GM12865 (cell line): ENCODE results near the gene STK33.

Experiments used
- DNase-seq: peaks from one replicate; pipeline ENCODE4 v3.0.0; 2010; ENCODE audit warnings: low read depth
- H3K4me3 ChIP-seq: 2 replicates; pipeline ENCODE4 v1.5.1; 2011; ENCODE audit warnings: mild to moderate bottlenecking, low read depth, low read length, control low read depth
- TF ChIP-seq, protein P1 (sequence below): IDR thresholded peaks from 2 replicates; pipeline ENCODE4 v1.5.1; 2011; ENCODE audit warnings: low read length, control low read depth, low read depth, inconsistent platforms; ENCODE audit not compliant: insufficient read depth; ENCODE audit errors: missing control alignments

Gene STK33

DNA sequence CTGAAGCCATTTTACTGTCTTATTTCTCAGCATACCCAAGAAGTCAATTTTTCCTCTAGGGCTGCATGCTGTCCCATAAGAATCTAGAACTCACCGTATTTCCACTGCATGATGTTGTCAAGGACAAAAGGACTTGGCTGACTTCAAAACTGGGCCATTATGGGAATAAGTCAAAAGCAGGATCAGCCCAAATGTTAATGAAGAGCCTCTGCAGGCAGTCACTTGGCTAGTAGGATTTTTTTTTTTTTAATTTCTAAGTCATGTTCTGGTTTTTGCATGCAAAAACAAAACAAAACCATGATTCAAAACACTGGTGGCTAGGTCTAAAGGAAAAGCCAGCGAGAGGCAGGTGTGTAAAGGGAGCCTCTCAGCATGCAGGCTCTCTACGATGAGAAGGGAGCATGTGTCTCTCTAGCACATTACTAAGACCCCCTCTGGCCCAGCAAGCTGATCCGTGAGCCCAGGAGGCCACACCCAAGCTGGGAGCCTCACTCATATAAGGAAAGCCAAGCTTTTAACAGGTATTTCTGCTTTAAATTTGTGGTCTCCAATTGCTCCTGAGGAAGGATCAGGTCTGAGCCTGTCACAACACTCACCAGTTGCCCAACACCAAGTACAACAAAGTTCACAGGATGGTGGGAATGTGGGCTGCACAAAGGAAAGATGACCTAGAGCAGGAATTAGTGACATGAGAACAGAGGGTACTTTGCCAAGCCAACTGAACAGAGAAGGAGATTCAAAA, 21.4 kb upstream of the STK33 start:
- no peak overlapping the region for H3K4me3 ChIP-seq
- no peak for DNase-seq
- TF ChIP-seq, protein P1, sequence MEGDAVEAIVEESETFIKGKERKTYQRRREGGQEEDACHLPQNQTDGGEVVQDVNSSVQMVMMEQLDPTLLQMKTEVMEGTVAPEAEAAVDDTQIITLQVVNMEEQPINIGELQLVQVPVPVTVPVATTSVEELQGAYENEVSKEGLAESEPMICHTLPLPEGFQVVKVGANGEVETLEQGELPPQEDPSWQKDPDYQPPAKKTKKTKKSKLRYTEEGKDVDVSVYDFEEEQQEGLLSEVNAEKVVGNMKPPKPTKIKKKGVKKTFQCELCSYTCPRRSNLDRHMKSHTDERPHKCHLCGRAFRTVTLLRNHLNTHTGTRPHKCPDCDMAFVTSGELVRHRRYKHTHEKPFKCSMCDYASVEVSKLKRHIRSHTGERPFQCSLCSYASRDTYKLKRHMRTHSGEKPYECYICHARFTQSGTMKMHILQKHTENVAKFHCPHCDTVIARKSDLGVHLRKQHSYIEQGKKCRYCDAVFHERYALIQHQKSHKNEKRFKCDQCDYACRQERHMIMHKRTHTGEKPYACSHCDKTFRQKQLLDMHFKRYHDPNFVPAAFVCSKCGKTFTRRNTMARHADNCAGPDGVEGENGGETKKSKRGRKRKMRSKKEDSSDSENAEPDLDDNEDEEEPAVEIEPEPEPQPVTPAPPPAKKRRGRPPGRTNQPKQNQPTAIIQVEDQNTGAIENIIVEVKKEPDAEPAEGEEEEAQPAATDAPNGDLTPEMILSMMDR: no peak

DNA sequence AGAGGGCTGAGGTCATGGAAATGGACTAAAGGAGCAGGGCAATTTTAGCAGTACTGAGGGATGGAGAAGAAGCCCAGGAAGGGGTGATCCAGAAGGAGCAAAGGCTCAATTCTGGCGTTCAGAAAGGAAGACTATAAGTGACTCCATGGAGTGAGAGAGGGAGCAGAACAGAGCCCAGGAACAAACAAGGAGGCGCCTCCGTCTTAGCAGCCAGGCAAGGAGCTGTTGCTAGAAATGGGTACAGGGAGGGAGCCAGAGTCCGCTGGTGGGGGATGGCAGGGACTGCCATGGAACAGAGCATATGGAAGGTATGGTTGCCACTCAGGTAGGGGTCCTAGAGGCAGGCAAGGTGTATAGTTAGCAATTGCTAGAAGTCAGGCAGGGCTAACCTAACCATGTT, 20.5 kb upstream of the STK33 start:
- DNase-seq: no peak

DNA sequence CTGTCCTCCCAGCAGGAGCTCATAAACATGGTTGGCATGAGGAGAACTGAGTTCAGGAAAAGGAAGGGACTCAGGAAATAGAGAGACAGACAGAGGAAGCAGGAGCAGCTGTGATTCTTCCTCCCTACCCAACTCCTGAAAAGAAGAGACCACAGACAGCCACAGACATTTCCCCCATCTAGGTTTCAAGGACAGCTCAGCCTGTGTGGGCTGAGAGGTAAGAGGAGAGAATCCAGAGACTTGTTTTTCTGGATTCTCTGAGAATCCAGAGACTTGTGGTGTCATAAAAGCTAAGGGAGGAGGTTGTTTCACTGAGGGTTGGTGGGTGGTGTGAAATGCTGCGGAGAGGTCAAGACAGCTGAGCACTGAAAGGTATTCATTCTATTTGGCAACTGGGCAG, 19.0 kb upstream of the STK33 start:
- no peak for DNase-seq
- TF ChIP-seq, protein P1: no peak
- H3K4me3 ChIP-seq: no peak overlapping the region

More for the DNA sequence above, 20.5 kb upstream of the STK33 start:
- TF ChIP-seq, protein P1: no peak
- no peak overlapping the region for H3K4me3 ChIP-seq

DNA sequence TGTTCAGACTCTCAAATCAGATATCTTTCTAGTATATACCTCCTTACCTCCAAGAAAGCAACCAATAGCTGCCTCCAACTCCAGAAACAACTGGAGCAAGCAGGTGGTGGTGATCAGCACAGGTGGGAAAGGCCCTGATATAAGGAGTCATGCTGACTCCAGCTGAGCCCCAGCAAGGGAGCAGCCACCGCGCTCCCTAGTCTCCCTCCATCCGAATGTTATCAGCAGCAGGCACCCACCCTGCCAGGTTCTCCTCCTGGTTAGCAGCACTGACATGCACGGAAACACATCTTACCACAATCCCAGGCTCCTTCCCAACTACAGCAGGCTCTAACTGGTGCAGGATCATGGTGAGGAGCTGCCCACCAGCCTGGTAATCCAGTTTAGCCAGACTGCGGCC, 18.5 kb upstream of the STK33 start:
- no peak overlapping the region for H3K4me3 ChIP-seq
- DNase-seq: no peak
- TF ChIP-seq, protein P1: no peak

DNA sequence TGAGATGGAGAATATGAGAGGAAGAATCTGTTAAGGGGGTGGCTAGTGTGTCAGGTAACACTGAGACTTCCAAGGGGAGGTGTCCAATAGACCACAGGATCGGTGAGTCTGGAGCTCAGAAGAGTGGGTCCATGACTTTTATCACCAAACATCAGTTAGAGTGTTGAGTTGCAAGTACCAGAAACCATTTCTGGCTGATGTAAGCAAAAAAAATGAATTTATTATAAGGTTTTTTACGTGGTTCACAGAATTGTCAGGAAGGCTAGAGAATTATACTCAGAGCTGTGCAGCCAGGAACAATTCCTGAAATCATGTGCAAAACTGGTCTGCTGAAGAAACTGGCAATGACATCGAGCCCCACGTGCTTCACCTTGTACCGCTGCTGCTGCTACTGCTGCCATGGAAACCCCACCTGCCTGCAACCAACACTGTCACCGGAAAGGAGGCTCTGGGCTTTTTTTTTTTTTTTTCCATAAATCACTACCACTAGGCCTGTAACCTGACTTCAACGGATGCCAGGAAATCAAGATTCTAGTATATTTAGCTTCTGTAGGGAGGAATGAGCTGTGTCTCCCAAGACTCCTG, 16.6 kb upstream of the STK33 start:
- DNase-seq: no peak
- TF ChIP-seq, protein P1: no peak
- no peak overlapping the region for H3K4me3 ChIP-seq

DNA sequence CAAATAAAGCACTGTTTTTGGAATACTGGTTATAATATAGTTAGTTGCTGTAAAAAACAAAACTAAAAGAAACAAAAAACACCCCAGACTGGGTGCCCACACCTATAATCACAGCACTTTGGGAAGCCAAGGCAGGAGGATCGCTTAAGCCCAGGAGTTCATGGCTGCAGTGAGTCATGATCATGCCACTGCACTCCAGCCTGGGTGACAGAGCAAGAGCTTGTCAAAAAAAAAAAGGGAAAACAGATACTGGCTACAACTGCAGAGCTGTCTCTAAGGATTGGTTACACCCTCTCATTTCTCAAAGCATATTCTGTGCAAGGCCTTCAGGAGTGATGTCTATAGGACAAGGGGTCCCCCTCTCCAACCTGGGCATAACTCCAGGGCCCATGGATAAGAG, 14.6 kb upstream of the STK33 start:
- TF ChIP-seq, protein P1: no peak
- DNase-seq: no peak
- no peak overlapping the region for H3K4me3 ChIP-seq

DNA sequence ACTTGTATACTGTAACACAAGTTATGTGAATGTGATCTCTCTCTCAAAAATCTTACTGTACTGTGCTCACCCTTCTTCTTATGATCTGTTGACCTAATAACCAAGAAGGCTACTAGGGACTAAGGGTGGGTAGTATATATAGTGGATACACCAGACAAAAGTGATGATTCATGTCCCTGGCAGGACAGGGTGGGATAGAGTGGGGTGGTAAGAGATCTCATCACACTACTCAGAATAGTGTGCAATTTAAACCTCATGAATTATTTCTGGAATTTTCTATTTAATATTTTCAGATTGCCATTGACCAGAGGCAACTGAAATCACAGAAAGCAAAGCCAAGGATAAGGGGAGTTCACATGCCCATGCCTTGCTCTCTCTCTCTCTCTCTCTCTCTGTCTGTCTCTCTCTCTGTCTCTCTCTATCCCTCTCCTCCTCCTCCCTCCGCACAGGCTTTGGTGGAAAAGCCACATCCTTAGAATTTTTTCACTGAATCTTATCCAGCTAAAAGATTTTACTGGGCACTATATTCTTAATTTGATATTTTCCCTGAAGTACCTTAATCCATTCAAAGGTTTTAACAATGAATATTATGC, 12.0 kb upstream of the STK33 start:
- no peak for DNase-seq
- H3K4me3 ChIP-seq: no peak overlapping the region
- TF ChIP-seq, protein P1: no peak
